Measurements from ENCODE around the gene PRCC. TPM values are rescaled to one million over a fixed set of nuclear protein-coding genes. Genes with fewer than 3 reads are reported as not detected.

Gene PRCC
- total RNA-seq, 1 experiment from 2014 or later: 36.9 TPM

GRCh38 chr1:156834322-156834721, 67.0 kb downstream of the PRCC start:
- Histone ChIP-seq H3K4me1 (replicated peaks) (no peaks in the 10 kb centered on the region), H3K4me3 (no peak overlapping the region), H3K36me3 (no peaks in the 10 kb centered on the region), H3K27ac (no peak overlapping the region), H3K27me3 (replicated peaks) (peaks cover 26% of the 10 kb centered on the region; the same call in 1 of the 2 replicates), H3K9me3 (replicated peaks) (no peaks in the 10 kb centered on the region; the same call in 1 of the 2 replicates)
- DNase-seq (ENCODE audit: low read depth in 1 of 2, low spot score in 2 of 2): no peak

- Histone ChIP-seq H3K27ac (no peak overlapping the region), H3K4me1 (replicated peaks) (no peaks in the 10 kb centered on the region), H3K9me3 (replicated peaks) (no peaks in the 10 kb centered on the region), H3K36me3 (no peaks in the 10 kb centered on the region), H3K27me3 (replicated peaks) (peaks cover 26% of the 10 kb centered on the region; the same call in 1 of the 2 replicates), H3K4me3 (no peak overlapping the region)
- no peak for DNase-seq (ENCODE audit: low read depth in 1 of 2, low spot score in 2 of 2)
Measured at GRCh38 chr1:156836041-156836654, 68.8 kb downstream of the PRCC start.

- Histone ChIP-seq H3K4me3 (no peak overlapping the region), H3K9me3 (replicated peaks) (no peaks in the 10 kb centered on the region), H3K27ac (no peak overlapping the region), H3K27me3 (replicated peaks) (peaks cover 22% of the 10 kb centered on the region; the same call in 1 of the 2 replicates), H3K4me1 (replicated peaks) (no peaks in the 10 kb centered on the region), H3K36me3 (no peaks in the 10 kb centered on the region)
- DNase-seq (ENCODE audit: low read depth in 1 of 2, low spot score in 2 of 2): no peak
Measured at GRCh38 chr1:156836892-156837291, 69.6 kb downstream of the PRCC start.

- Histone ChIP-seq H3K4me3 (no peak overlapping the region), H3K36me3 (no peaks in the 10 kb centered on the region), H3K9me3 (replicated peaks) (no peaks in the 10 kb centered on the region), H3K27me3 (replicated peaks) (peaks cover 16% of the 10 kb centered on the region; the same call in 1 of the 2 replicates), H3K27ac (no peak overlapping the region), H3K4me1 (replicated peaks) (no peaks in the 10 kb centered on the region)
- DNase-seq (ENCODE audit: low read depth in 1 of 2, low spot score in 2 of 2): peak in 1 of 2 experiments; percentile 34
Measured at GRCh38 chr1:156838972-156839371, 71.6 kb downstream of the PRCC start.

GRCh38 chr1:156839426-156840109, 72.2 kb downstream of the PRCC start:
- H3K27me3 ChIP-seq (replicated peaks): peaks cover 16% of the 10 kb centered on the region; the same call in 1 of the 2 replicates
- no peaks in the 10 kb centered on the region for H3K4me1 ChIP-seq (replicated peaks)

GRCh38 chr1:156840186-156840897, 73.0 kb downstream of the PRCC start:
- Histone ChIP-seq H3K27me3 (replicated peaks) (peaks cover 10% of the 10 kb centered on the region; the same call in 1 of the 2 replicates), H3K4me3 (no peak overlapping the region), H3K27ac (no peak overlapping the region), H3K36me3 (no peaks in the 10 kb centered on the region), H3K9me3 (replicated peaks) (no peaks in the 10 kb centered on the region), H3K4me1 (replicated peaks) (no peaks in the 10 kb centered on the region)
- no peak for DNase-seq (ENCODE audit: low read depth in 1 of 2, low spot score in 2 of 2)

More at GRCh38 chr1:156839426-156840109, 72.2 kb downstream of the PRCC start:
- no peak for DNase-seq (ENCODE audit: low read depth in 1 of 2, low spot score in 2 of 2)
- H3K27ac ChIP-seq: no peak overlapping the region
- H3K4me3 ChIP-seq: no peak overlapping the region
- no peaks in the 10 kb centered on the region for H3K36me3 ChIP-seq
- H3K9me3 ChIP-seq (replicated peaks): no peaks in the 10 kb centered on the region

- DNase-seq (ENCODE audit: low read depth in 1 of 2, low spot score in 2 of 2): no peak
- no peak overlapping the region for H3K4me3 ChIP-seq
- peaks cover 4% of the 10 kb centered on the region; the same call in 1 of the 2 replicates for H3K27me3 ChIP-seq (replicated peaks)
- no peak overlapping the region for H3K27ac ChIP-seq
- no peaks in the 10 kb centered on the region for H3K9me3 ChIP-seq (replicated peaks)
- H3K4me1 ChIP-seq (replicated peaks): no peaks in the 10 kb centered on the region
- no peaks in the 10 kb centered on the region for H3K36me3 ChIP-seq
Measured at GRCh38 chr1:156840898-156841279, 73.6 kb downstream of the PRCC start.

GRCh38 chr1:156841295-156841855, 74.0 kb downstream of the PRCC start:
- no peaks in the 10 kb centered on the region for H3K36me3 ChIP-seq
- no peaks in the 10 kb centered on the region for H3K9me3 ChIP-seq (replicated peaks)
- H3K4me3 ChIP-seq: no peak overlapping the region
- no peak overlapping the region for H3K27ac ChIP-seq
- no peak for DNase-seq (ENCODE audit: low read depth in 1 of 2, low spot score in 2 of 2)
- no peaks in the 10 kb centered on the region for H3K27me3 ChIP-seq (replicated peaks)
- H3K4me1 ChIP-seq (replicated peaks): no peaks in the 10 kb centered on the region

- H3K4me1 ChIP-seq (replicated peaks): no peaks in the 10 kb centered on the region
- no peaks in the 10 kb centered on the region for H3K9me3 ChIP-seq (replicated peaks)
- no peak overlapping the region for H3K4me3 ChIP-seq
- no peaks in the 10 kb centered on the region for H3K27me3 ChIP-seq (replicated peaks)
- DNase-seq (ENCODE audit: low read depth in 1 of 2, low spot score in 2 of 2): no peak
- H3K27ac ChIP-seq: no peak overlapping the region
- H3K36me3 ChIP-seq: no peaks in the 10 kb centered on the region
Measured at GRCh38 chr1:156842618-156843300, 75.4 kb downstream of the PRCC start.

- Histone ChIP-seq H3K4me1 (replicated peaks) (no peaks in the 10 kb centered on the region), H3K27ac (no peak overlapping the region), H3K27me3 (replicated peaks) (peaks cover 5% of the 10 kb centered on the region; the same call in 1 of the 2 replicates), H3K36me3 (no peaks in the 10 kb centered on the region), H3K9me3 (replicated peaks) (no peaks in the 10 kb centered on the region), H3K4me3 (no peak overlapping the region)
- DNase-seq (ENCODE audit: low read depth in 1 of 2, low spot score in 2 of 2): no peak
Measured at GRCh38 chr1:156844102-156844501, 76.8 kb downstream of the PRCC start.

- DNase-seq (ENCODE audit: low read depth in 1 of 2, low spot score in 2 of 2): no peak
- peaks cover 5% of the 10 kb centered on the region; the same call in 1 of the 2 replicates for H3K27me3 ChIP-seq (replicated peaks)
- no peaks in the 10 kb centered on the region for H3K36me3 ChIP-seq
- no peak overlapping the region for H3K4me3 ChIP-seq
- H3K9me3 ChIP-seq (replicated peaks): no peaks in the 10 kb centered on the region
- no peak overlapping the region for H3K27ac ChIP-seq
- H3K4me1 ChIP-seq (replicated peaks): no peaks in the 10 kb centered on the region
Measured at GRCh38 chr1:156844638-156845037, 77.3 kb downstream of the PRCC start.

- no peak overlapping the region for H3K27ac ChIP-seq
- DNase-seq (ENCODE audit: low read depth in 1 of 2, low spot score in 2 of 2): no peak
- no peaks in the 10 kb centered on the region for H3K36me3 ChIP-seq
- H3K4me3 ChIP-seq: no peak overlapping the region
- H3K4me1 ChIP-seq (replicated peaks): no peaks in the 10 kb centered on the region
- H3K27me3 ChIP-seq (replicated peaks): peaks cover 5% of the 10 kb centered on the region
- no peaks in the 10 kb centered on the region for H3K9me3 ChIP-seq (replicated peaks)
Measured at GRCh38 chr1:156845055-156845952, 78.0 kb downstream of the PRCC start.

Data from SJSA1 (cell line).